ENCODE results near the gene KCNJ3.

The KCNJ3 gene

DNA sequence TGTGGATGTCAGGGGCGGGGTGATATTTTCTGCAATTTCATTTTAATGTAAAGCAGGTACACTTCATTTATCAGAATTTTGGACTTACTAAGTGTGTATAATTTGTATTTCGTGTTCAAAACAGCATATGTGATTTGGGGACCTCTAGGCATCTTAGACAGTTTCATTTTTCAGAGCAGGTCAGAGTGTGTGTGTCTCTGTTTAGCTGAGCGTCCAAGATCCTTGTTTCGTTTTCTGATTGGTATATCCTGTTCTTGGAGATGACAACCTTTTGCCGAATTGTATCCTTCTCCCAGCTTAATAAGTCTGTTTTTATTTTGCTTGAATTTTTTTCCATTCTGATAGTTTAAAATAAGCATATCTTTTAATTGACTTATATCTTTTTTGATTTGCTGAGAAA lies 128.3 kb downstream of the KCNJ3 start:
- no peak for DNase-seq (ENCODE audit: low read depth)
- TF ChIP-seq CTCF (IDR thresholded peaks at IDR 0.05; ENCODE audit: control insufficient read depth, extremely low read depth, insufficient read depth), result no peak

DNA sequence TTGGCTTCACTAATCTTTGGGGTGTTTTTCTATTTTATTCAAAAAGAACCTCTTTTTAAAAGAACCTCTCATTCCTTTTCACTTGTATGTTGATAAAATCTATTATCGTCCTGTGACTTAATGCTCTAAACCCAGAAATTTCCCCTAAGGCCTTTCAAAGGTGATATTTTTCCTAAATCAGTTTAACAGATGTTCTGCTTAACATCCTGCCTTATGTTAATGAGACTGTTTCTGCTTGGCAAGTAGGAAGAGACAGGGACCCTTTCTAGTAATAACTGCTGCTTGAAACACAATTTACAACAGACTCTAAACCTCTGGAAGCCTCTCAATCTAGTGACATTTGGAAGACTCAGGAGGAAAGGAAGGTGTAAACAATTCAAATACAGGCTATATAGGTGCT lies 128.8 kb downstream of the KCNJ3 start:
- DNase-seq (ENCODE audit: low read depth), result no peak
- H3K4me3 ChIP-seq (ENCODE audit: low read depth, low read length), result no peak overlapping the region
- no peak for TF ChIP-seq CTCF (IDR thresholded peaks at IDR 0.05; ENCODE audit: control insufficient read depth, extremely low read depth, insufficient read depth)

More for the DNA sequence above, 128.3 kb downstream of the KCNJ3 start:
- H3K4me3 ChIP-seq (ENCODE audit: low read depth, low read length), result no peak overlapping the region

DNA sequence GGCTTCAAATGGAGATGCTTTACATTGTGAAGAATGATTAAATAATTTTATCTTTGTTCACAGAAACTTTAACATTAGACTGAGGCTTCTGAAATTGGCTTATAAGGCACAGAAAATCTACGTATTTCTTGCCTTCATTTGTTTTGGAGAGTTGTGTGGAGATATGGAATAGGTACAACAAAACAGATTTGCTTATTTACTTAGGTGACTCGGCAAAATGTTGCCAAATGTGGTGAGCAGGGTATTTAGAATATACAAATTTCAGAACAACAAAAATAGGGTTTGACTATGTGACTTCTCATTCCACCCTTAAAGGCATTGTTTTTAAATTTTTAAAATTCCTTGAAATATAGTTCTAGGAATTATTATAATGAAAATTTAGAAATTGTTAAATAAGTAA lies 134.2 kb downstream of the KCNJ3 start:
- H3K4me3 ChIP-seq (ENCODE audit: low read depth, low read length), result no peak overlapping the region
- TF ChIP-seq CTCF (IDR thresholded peaks at IDR 0.05; ENCODE audit: control insufficient read depth, extremely low read depth, insufficient read depth), result no peak
- no peak for DNase-seq (ENCODE audit: low read depth)

DNA sequence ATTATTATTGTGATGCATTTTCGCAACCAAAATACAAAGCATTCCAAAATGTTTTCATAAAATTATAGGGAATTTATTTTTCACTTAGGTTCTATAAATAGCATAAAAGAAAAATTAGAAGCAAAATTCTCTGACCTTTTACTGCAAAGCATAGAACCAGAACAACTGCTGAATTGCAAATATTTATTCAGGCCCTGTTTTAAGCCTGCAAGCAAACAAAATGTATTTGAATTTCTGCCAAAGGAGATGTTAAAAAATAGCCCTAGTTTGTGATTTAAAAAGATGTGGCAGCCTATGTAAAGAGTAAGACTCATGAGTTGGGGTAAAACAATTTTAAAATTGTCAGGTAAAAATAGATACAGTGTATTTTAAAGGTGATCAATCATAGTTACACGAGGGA lies 138.1 kb downstream of the KCNJ3 start:
- no peak overlapping the region for H3K4me3 ChIP-seq (ENCODE audit: low read depth, low read length)
- no peak for TF ChIP-seq CTCF (IDR thresholded peaks at IDR 0.05; ENCODE audit: control insufficient read depth, extremely low read depth, insufficient read depth)
- DNase-seq (ENCODE audit: low read depth), result no peak

- no peak for DNase-seq (ENCODE audit: low read depth)
- no peak overlapping the region for H3K4me3 ChIP-seq (ENCODE audit: low read depth, low read length)
- TF ChIP-seq CTCF (IDR thresholded peaks at IDR 0.05; ENCODE audit: control insufficient read depth, extremely low read depth, insufficient read depth), result no peak
Observed at GRCh38 chr2:154837035-154837434, 138.5 kb downstream of the KCNJ3 start.

- H3K4me3 ChIP-seq (ENCODE audit: low read depth, low read length), result no peak overlapping the region
- TF ChIP-seq CTCF (IDR thresholded peaks at IDR 0.05; ENCODE audit: control insufficient read depth, extremely low read depth, insufficient read depth), result no peak
- no peak for DNase-seq (ENCODE audit: low read depth)
Observed at GRCh38 chr2:154844513-154844912, 146.0 kb downstream of the KCNJ3 start.

DNA sequence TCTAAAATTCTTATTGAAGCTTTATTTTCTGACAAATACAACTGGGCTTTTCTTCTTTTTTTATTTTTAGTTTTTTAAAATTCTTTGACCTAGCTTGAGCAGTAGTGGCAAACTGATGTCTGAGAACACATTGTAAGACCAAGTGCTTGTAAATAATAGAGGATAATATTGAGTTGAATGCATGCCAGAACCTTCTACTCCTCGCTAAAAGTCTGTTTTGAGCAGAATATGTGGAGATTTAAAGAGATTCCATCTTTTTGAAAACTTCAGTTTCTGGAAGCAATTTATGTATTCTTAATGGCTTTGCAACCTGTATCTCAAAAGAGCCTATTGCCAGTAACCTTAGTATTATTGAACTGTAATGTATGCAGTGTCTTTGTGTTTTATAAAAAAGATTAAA lies 148.3 kb downstream of the KCNJ3 start:
- TF ChIP-seq CTCF (IDR thresholded peaks at IDR 0.05; ENCODE audit: control insufficient read depth, extremely low read depth, insufficient read depth), result no peak
- no peak for DNase-seq (ENCODE audit: low read depth)
- no peak overlapping the region for H3K4me3 ChIP-seq (ENCODE audit: low read depth, low read length)

All from LNCaP clone FGC (cell line).